AG04450 (cell line): Measurements from ENCODE around the gene CRADD. TPM values are rescaled to one million over a fixed set of nuclear protein-coding genes. Genes with fewer than 3 reads are reported as not detected.

ENCODE experiments used
- CTCF ChIA-PET: fragments of 300-600, 350-600 bp; formaldehyde crosslinking; extraction: SDS; loops from one replicate; lab custom pipeline; 2022; ENCODE audit warnings: antibody characterized with exemption, inconsistent platforms; lab: Charles Lee
- POLR2A ChIA-PET: fragments of 350-600 bp; formaldehyde crosslinking; extraction: SDS; loops from one replicate; lab custom pipeline; 2021; ENCODE audit warnings: antibody characterized with exemption, inconsistent platforms; lab: Yijun Ruan, JAX
- DNase-seq: peaks from one replicate; pipeline ENCODE4 v3.0.0-alpha.2; 2011; ENCODE audit warnings: low read depth, low spot score
- H3K27ac ChIP-seq: one replicate; pipeline ENCODE4 v1.5.1; 2012; ENCODE audit warnings: low read depth, low read length, control low read depth
- H3K27me3 ChIP-seq: one replicate; pipeline ENCODE4 v1.6.0; 2012; ENCODE audit warnings: low read length; ENCODE audit not compliant: control insufficient read depth, insufficient read depth
- H3K4me3 ChIP-seq: 2 replicates; pipeline ENCODE4 v1.5.1; 2011; ENCODE audit warnings: mild to moderate bottlenecking, low read depth, low read length, control low read depth
- H3K9me3 ChIP-seq: 2 replicates; pipeline ENCODE4 v1.5.1; 2012; ENCODE audit warnings: low read length; ENCODE audit not compliant: control insufficient read depth, insufficient read depth
- polyA plus RNA-seq: library from polyadenylated mRNA; depleted of rRNA; stranded (reverse); fragments of >200 nt; gene quantifications from 2 replicates; pipeline ENCODE4 v1.2.3, GENCODE V29; 2011
- TF ChIP-seq, protein P1 (sequence below): IDR thresholded peaks from 2 replicates; pipeline ENCODE4 v1.5.1; 2011; ENCODE audit warnings: low read depth, low read length, control low read depth, inconsistent platforms

The CRADD gene
- polyA plus RNA-seq, 1 experiment = 8.8 TPM

DNA sequence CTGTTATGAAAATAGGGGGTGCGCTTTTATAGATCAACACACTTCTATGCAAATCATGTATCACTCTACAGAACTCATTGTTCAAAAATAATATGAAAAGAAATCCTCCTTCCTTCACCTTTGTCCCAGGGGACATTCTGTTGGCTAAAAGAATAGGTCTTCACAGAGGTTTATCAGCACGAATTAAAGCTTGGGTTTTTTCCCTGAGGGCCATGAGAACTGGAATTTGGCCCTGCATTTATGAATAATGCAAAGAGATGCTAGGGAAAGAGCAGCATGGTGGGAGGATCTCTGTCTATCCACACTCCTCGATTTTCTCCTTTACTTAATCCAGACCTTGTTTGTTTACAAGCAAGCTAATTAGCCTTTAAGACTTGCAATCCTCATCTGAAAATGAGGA lies 16.2 kb upstream of the CRADD start:
- Histone ChIP-seq H3K4me3 (no peak overlapping the region), H3K27ac (no peak overlapping the region), H3K27me3 (no peaks in the 10 kb centered on the region), H3K9me3 (no peaks in the 10 kb centered on the region)
- ChIA-PET CTCF (no interaction called here), POLR2A (no interaction called here)
- TF ChIP-seq, protein P1, sequence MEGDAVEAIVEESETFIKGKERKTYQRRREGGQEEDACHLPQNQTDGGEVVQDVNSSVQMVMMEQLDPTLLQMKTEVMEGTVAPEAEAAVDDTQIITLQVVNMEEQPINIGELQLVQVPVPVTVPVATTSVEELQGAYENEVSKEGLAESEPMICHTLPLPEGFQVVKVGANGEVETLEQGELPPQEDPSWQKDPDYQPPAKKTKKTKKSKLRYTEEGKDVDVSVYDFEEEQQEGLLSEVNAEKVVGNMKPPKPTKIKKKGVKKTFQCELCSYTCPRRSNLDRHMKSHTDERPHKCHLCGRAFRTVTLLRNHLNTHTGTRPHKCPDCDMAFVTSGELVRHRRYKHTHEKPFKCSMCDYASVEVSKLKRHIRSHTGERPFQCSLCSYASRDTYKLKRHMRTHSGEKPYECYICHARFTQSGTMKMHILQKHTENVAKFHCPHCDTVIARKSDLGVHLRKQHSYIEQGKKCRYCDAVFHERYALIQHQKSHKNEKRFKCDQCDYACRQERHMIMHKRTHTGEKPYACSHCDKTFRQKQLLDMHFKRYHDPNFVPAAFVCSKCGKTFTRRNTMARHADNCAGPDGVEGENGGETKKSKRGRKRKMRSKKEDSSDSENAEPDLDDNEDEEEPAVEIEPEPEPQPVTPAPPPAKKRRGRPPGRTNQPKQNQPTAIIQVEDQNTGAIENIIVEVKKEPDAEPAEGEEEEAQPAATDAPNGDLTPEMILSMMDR = no peak
- no peak for DNase-seq

- CTCF ChIA-PET = no interaction called here
- no peak overlapping the region for H3K4me3 ChIP-seq
- POLR2A ChIA-PET = no interaction called here
- no peak for DNase-seq
- no peaks in the 10 kb centered on the region for H3K9me3 ChIP-seq
- H3K27ac ChIP-seq = no peak overlapping the region
- H3K27me3 ChIP-seq = no peaks in the 10 kb centered on the region
- TF ChIP-seq, protein P1 = no peak
Measured at GRCh38 chr12:93663006-93663728, 14.0 kb upstream of the CRADD start.

- Histone ChIP-seq H3K27ac (no peak overlapping the region), H3K9me3 (no peaks in the 10 kb centered on the region), H3K4me3 (no peak overlapping the region), H3K27me3 (no peaks in the 10 kb centered on the region)
- ChIA-PET POLR2A (no interaction called here), CTCF (no interaction called here)
- TF ChIP-seq, protein P1 = no peak
- no peak for DNase-seq
Measured at GRCh38 chr12:93663729-93664084, 13.5 kb upstream of the CRADD start.

GRCh38 chr12:93664573-93665138 lies 12.5 kb upstream of the CRADD start:
- POLR2A ChIA-PET = no interaction called here
- DNase-seq = no peak
- H3K27ac ChIP-seq = no peak overlapping the region
- H3K4me3 ChIP-seq = no peak overlapping the region
- TF ChIP-seq, protein P1 = no peak
- H3K9me3 ChIP-seq = peaks cover 3% of the 10 kb centered on the region; the same call in 1 of the 2 replicates
- H3K27me3 ChIP-seq = no peaks in the 10 kb centered on the region
- CTCF ChIA-PET = no interaction called here

DNA sequence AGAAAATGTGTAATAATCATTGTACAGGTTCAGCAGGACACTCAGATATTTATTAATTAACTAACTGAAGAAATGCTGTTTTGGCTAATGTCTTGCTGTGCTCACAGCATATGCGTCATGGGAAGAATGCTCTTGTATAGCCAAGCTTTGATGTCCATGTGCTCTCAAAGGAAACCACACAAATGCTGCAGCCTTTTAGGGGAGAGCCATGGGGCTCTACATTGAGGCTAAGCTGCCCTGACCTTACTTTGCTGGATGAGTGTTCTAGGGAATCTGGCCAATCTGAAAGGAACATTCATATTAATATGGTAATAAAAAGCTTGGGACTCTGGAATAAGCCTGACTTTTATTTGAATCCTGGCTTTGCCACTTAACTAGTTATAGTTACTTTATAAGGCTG lies 9.5 kb upstream of the CRADD start:
- Histone ChIP-seq H3K27me3 (no peaks in the 10 kb centered on the region), H3K4me3 (no peak overlapping the region), H3K9me3 (peaks cover 4% of the 10 kb centered on the region; the same call in 1 of the 2 replicates), H3K27ac (no peak overlapping the region)
- POLR2A ChIA-PET = no interaction called here
- TF ChIP-seq, protein P1 = no peak
- DNase-seq = peak; percentile 29
- CTCF ChIA-PET = interaction anchor here (1.3 kb wide), 2 partner anchors 9 to 434 kb away, joined by 3 to 4 read pairs; partner anchors contain the start of gene CRADD
